Upper lobe of right lung (tissue), 1 donor: ENCODE results near the gene MYOD1. TPM values are rescaled to one million over a fixed set of nuclear protein-coding genes. Genes with fewer than 3 reads are reported as not detected.

Experiments
- total RNA-seq: library from RNA; stranded (reverse); fragmentation: NEBNext Ultra II Directional; extraction: Animal tissue kit (Norgen Biotek cat#: 25700); gene quantifications from one replicate; pipeline ENCODE4 v1.2.1, GENCODE V29; 2021
- donor health status: DM: no; HTN: yes; CAD: no; lungs with severe emphysema.

The MYOD1 gene
- total RNA-seq, 1 donor from 2014 or later, result not detected

Other genes starting within 250 kb of the MYOD1 start
- 4.7 TPM for gene ABCC8, start 242.7 kb upstream of the MYOD1 start, total RNA-seq
- gene USH1C, start 175.2 kb upstream of the MYOD1 start, total RNA-seq, result not detected
- gene OTOG, start 172.3 kb upstream of the MYOD1 start, total RNA-seq, result not detected
- not detected for gene KCNC1, start 15.2 kb downstream of the MYOD1 start, total RNA-seq